GM12878 (cell line): ENCODE data around the gene SLC15A5. TPM values are rescaled to one million over a fixed set of nuclear protein-coding genes. Genes with fewer than 3 reads are reported as not detected.

Experiments
- ASH2L ChIP-seq: fragments of 300-600, 200-600 bp; sonication (generic); IDR thresholded peaks from 2 replicates; pipeline ENCODE4 v1.6.1; 2017; ENCODE audit warnings: low read depth, mild to moderate bottlenecking, borderline replicate concordance
- CHD1 ChIP-seq: IDR thresholded peaks from 2 replicates; pipeline ENCODE4 v1.6.1; 2012; ENCODE audit warnings: low read depth, low read length, improper control_type of control experiment
- CTCF ChIP-seq, 3 experiments: IDR thresholded peaks in 2 of 3; conservative IDR thresholded peaks in 1 of 3; 2 replicates each; pipeline ENCODE4 v1.5.1; 2011; ENCODE audit warnings: low read depth in 3 of 3, low read length in 3 of 3, mild to moderate bottlenecking in 3 of 3, control low read depth in 2 of 3, moderate library complexity in 2 of 3, inconsistent platforms in 1 of 3, mixed read lengths in 1 of 3; ENCODE audit not compliant: control insufficient read depth in 2 of 3, insufficient read depth in 1 of 3; ENCODE audit errors: extremely low read depth in 1 of 3
- EP300 ChIP-seq, 2 experiments: fragments of 150-350 bp in 1 of 2; IDR thresholded peaks; 2 replicates each; pipeline ENCODE4 v1.6.1; 2011 to 2012; ENCODE audit warnings: low read depth in 2 of 2, low read length in 2 of 2, borderline replicate concordance in 1 of 2, improper control_type of control experiment in 1 of 2, inconsistent platforms in 1 of 2; ENCODE audit not compliant: control insufficient read depth in 1 of 2
- FOS ChIP-seq: IDR thresholded peaks from 3 replicates; pipeline ENCODE4 v1.6.1; 2011; ENCODE audit warnings: borderline replicate concordance; ENCODE audit not compliant: insufficient read length; ENCODE audit errors: extremely low read depth
- NR2C2 ChIP-seq: IDR thresholded peaks from 2 replicates; pipeline ENCODE4 v1.6.1; 2011; ENCODE audit warnings: borderline replicate concordance, low read depth; ENCODE audit not compliant: control insufficient read depth, insufficient read length
- RAD21 ChIP-seq: IDR thresholded peaks from 2 replicates; pipeline ENCODE4 v1.6.1; 2011; ENCODE audit warnings: mild to moderate bottlenecking, low read depth, low read length, moderate library complexity; ENCODE audit not compliant: insufficient read depth
- SKIL ChIP-seq: fragments of 450-650 bp; IDR thresholded peaks from 2 replicates; pipeline ENCODE4 v1.6.1; 2017; ENCODE audit warnings: mild to moderate bottlenecking, low read depth, inconsistent platforms; ENCODE audit not compliant: poor library complexity, severe bottlenecking
- SMC3 ChIP-seq: IDR thresholded peaks from 2 replicates; pipeline ENCODE4 v1.6.1; 2011; ENCODE audit warnings: low read length, improper control_type of control experiment, borderline replicate concordance
- SREBF2 ChIP-seq: IDR thresholded peaks from 2 replicates; pipeline ENCODE4 v1.6.1; 2012; ENCODE audit warnings: mild to moderate bottlenecking, low read length
- SRF ChIP-seq, 2 experiments: IDR thresholded peaks; 2 replicates each; pipeline ENCODE4 v1.6.1; 2011; ENCODE audit warnings: low read depth in 2 of 2, low read length in 2 of 2, mild to moderate bottlenecking in 1 of 2, moderate library complexity in 1 of 2
- TCF3 ChIP-seq: IDR thresholded peaks from 2 replicates; pipeline ENCODE4 v1.6.1; 2012; ENCODE audit warnings: low read depth, mild to moderate bottlenecking, low read length, borderline replicate concordance; ENCODE audit not compliant: insufficient read depth
- USF1 ChIP-seq: IDR thresholded peaks from 2 replicates; pipeline ENCODE4 v1.6.1; 2011; ENCODE audit warnings: borderline replicate concordance, low read depth, mild to moderate bottlenecking, moderate library complexity, mixed read lengths, low read length; ENCODE audit not compliant: insufficient read depth; ENCODE audit errors: extremely low read length
- ZBTB40 ChIP-seq: fragments of 450-650 bp; IDR thresholded peaks from 2 replicates; pipeline ENCODE4 v1.6.1; 2016; ENCODE audit warnings: mild to moderate bottlenecking, moderate library complexity, borderline replicate concordance
- ZNF384 ChIP-seq: IDR thresholded peaks from 2 replicates; pipeline ENCODE4 v1.6.1; 2012; ENCODE audit warnings: low read depth, mild to moderate bottlenecking, low read length, improper control_type of control experiment, borderline replicate concordance
- polyA plus RNA-seq, 11 experiments: library from polyadenylated mRNA; depleted of rRNA in 4 of 11; unstranded in 6 of 11; stranded (reverse) in 5 of 11; fragments of >200 nt; fragmentation: Nextera tagmentation in 4 of 11; fragmentation: Illumina TruSeq in 1 of 11; extraction: Ambion mirVana in 4 of 11; extraction: Trizol in 1 of 11; gene quantifications; 1 replicate in 1 of 11; 2 replicates in 10 of 11; pipeline versions ENCODE4 v1.2.1 to v1.2.3, GENCODE V29; 2011 to 2016; ENCODE audit warnings: inconsistent platforms in 2 of 11, missing spikeins in 2 of 11, low read depth in 1 of 11
- total RNA-seq, 4 experiments: library from RNA; depleted of rRNA in 3 of 4; stranded (reverse); fragments of >200 nt in 3 of 4; fragmentation: Illumina TruSeq in 1 of 4; extraction: Trizol in 1 of 4; gene quantifications; 2 replicates each; pipeline versions ENCODE4 v1.2.1 to v1.2.3, GENCODE V29; 2013 to 2021

Gene SLC15A5
- total and polyA plus RNA-seq, 10 of the 15 experiments (the other 5 are each of a cell fraction or from before 2014, with no cell fraction given), result not detected

GRCh38 chr12:16211731-16212130, 65.8 kb downstream of the SLC15A5 start (continued):
- TF ChIP-seq ZBTB40 (no peak), USF1 (no peak), NR2C2 (no peak), SRF (IDR thresholded peaks at IDR 0.05; ENCODE audit: low read depth in 2 of 2, low read length in 2 of 2) (no peak), CHD1 (no peak), EP300 (IDR thresholded peaks at IDR 0.05; ENCODE audit: borderline replicate concordance in 1 of 2, control insufficient read depth in 1 of 2, low read depth in 2 of 2, low read length in 2 of 2) (no peak), ZNF384 (no peak), TCF3 (no peak), SKIL (no peak), ASH2L (no peak), FOS (no peak), RAD21 (no peak), SREBF2 (no peak), CTCF (IDR thresholded peaks at IDR 0.05 in 2 of 3, conservative IDR thresholded peaks at IDR 0.05 in 1 of 3; ENCODE audit: control insufficient read depth in 2 of 3, extremely low read depth in 1 of 3, insufficient read depth in 1 of 3, low read depth in 3 of 3, low read length in 3 of 3) (no peak), SMC3 (no peak)
- TF ChIP-seq, all 136 proteins: peak for 0
